Middle frontal gyrus (tissue), 1 donor: ENCODE data around the gene CDK9.
"Not testable (repeated sequence)": the region's sequence is repeated elsewhere in the genome, so short reads cannot be mapped to it uniquely, and the experiment has no call there.

Experiments used
- DNase-seq: peaks from one replicate; pipeline ENCODE4 v3.0.0-alpha.2; 2015; ENCODE audit warnings: low spot score; ENCODE audit errors: extremely low spot score

The CDK9 gene

DNA sequence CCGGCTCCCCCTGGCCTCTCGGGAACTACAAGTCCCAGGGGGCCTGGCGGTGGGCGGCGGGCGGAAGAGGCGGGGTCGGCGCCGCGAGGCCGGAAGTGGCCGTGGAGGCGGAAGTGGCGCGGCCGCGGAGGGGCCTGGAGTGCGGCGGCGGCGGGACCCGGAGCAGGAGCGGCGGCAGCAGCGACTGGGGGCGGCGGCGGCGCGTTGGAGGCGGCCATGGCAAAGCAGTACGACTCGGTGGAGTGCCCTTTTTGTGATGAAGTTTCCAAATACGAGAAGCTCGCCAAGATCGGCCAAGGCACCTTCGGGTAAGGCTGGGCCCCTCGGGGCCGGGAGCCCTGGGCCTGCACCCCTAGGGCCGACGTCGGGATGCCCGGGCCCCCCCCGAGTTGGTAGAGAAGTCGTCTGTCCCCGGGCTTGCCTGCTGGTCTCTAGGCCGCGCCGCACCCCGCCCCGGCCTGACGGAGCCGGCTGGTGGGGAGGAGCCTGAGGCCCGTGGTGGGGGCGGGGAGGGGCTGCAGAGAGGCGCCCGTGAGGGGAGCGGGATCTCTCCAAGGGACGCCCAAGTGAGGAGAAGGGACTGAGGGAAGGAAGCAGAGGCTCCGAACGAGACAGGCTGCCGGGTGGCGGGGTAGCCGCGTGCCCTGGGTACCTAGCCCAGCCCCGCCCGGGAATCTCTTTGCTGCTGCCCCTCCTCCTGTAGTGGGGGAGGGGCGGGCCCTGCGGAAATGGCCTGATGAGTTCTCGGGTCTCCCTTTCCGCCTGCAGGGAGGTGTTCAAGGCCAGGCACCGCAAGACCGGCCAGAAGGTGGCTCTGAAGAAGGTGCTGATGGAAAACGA, at the start of gene CDK9:
CDK9 (plus strand) TSS at position 102 of the 840 bp plus-strand sequence; CDS start at position 217, 115 bp downstream.
- DNase-seq, result peak; percentile 81

DNA sequence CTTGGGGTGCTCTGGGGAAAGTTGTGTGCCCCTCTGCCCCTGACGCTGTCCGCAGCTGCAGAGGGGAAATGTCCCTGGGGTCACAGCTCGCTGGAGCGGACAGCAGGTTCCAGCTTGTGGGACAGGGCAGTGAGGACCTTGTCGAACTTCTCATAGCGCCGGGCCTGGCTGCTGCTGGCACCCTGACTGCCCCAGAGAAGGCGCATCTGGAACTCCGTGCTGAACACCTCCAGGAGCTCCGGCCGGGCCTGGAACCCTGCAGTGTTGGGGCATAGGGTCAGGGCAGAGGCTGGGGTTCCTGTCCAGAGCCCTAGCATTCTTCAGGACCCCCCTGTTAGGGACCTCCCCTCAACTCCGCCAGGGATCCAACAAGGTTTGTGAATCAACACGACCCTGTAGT, 47.2 kb upstream of the CDK9 start:
- DNase-seq, result no peak

DNA sequence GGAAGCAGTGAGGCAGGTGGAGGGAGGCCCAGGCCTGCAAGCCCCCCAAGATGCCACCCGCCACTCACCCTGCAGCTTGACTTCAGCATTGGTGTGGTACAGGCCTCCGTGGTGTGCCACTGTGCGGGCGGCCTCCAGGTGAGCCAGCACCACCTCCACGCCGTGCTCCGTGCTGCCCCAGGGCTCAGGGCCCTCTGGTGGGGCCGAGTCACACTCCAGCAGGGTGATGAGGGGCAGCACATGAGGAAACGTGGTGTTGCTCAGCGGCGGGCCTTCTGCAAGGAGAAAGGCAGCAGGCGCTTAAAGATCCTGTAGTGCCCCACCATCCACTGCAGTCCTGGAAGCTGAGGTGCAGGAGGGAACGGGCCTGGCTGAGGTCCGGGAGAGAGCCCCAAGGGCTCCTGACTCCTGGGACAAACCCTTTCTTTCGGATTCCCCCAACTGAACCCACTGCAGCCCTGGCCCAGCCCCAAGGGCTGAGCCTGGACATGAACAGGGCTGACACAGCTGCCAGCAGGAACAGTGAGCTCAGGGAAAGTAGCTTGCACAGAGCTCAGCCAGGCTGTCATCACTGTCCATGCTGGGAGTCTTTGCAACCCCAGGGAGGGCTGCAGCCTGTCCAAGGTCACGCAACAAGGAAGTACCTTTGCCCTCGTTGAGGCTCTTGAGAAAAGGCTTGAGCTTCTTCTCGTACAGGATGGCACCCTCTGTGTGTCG, 46.1 kb upstream of the CDK9 start:
- no peak for DNase-seq

DNA sequence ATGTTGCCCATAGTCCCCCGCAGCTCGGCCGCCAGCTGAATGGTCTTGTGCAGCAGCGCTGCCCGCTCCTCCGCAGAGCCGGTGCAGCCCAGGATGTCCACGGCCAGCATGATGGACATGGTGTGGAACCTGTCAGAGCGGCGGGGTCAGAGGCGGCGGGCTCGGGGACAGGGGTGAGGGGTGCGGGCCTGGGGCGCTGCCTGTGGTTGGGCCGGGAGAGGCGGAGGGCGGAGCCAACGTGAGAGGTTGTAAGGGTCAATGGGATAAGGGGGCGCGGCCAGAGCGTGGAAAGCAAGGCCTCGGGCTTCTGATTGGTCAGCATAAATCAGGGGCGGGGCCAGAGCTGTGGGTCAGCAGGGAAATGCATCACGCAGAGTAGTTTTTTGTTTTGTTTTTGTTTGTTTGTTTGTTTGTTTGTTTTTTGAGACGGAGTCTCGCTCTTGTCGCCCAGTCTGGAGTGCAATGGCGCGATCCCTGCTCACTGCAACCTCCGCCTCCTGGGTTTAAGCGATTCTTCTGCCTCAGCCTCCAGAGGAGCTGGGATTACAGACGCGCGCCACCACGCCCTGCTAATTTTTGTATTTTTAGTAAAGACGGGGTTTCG, 43.9 kb upstream of the CDK9 start:
- DNase-seq, result peak; percentile 42

DNA sequence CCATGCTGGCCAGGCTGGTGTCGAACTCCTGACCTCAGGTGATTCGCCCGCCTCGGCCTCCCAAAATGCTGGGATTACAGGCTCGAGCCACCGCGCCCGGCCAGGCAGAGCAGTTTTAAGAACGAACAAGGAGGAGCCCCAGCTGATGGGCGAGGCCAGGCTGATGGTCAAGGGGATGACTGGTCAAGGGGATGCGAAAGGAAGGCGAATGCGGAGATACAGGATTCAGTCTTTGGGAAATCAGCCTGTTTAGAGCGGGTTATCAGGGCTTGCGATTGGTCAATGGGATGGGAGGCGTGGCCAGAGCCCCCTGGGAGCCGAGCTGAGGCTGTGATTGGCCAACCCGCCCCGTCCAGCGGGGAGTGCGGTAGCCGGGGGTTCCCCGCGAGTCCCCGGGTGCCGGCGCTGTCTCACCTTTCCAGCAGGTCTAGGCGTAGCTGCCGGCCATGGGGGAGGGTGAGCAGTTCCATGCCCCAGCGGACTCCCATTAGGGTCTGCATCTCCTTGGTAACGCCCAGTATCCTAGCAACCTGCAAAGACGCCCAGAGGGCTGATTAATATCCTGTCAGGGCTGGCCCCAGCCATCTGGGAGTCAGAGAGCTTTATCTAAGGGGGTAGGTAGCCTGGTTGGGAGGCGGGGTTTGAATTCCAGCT, 43.3 kb upstream of the CDK9 start:
- no peak for DNase-seq

DNA sequence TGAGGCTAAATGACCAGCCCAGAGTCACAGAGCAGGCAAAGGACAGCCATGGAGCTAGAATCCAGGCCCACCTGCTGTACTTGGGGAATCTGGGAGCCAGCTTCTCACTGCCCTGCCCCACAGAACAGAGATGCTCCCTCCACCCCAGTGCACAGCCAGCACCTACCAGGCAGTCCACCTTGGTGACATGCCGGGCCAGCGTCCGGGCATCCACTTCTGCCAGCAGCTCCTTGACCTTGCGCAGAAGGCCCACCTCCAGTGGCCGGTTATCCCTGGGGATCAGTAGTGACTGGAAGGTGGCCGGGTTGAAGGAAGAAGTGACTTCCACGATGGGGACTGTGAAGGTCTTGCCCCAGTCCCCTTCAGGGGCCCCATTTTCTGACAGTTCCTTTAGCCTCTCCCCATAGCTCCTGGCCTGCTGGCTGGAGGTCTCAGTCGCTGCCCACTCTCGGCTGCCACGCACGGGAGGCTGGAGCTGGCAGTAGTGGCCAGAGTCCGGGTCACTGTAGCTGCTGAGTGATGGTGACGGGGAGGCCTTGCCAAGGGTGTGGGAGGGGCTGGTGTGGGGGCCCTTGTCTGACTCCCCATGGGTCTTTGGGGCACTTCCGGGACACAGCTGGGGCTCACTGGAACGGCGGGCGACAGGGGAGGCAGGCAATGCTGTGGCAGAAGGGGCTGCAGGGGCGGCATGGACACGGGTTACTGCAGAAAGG, 41.3 kb upstream of the CDK9 start:
- no peak for DNase-seq

DNA sequence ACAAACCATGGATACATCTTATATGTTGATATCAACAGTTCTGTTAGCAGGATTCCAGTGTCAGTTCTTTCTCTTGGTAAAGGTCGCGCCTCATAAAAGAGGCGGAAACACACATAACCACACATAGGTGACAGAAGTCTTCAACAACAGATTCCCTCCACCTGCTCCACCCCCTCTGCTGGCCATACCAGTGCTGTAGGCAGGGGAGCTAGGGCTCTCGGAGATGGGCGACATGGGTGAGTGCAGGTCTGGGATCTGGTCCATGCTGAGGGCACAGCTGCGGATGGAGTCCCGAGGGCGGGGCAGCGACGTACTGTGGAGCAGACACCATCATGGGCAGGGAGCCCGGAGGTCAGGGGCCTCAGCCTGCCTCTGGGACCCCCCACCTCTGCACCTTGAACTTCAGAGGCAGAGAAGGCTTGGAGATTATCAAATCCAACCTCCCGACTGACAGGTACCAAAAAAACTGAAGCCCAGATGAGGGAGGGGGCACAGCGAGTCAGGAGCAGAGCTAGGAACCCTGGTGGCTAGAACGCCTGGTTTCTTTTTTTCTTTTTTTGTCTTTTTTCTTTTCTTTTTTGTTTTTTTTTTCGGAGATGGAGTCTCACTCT, 38.8 kb upstream of the CDK9 start:
- no peak for DNase-seq

DNA sequence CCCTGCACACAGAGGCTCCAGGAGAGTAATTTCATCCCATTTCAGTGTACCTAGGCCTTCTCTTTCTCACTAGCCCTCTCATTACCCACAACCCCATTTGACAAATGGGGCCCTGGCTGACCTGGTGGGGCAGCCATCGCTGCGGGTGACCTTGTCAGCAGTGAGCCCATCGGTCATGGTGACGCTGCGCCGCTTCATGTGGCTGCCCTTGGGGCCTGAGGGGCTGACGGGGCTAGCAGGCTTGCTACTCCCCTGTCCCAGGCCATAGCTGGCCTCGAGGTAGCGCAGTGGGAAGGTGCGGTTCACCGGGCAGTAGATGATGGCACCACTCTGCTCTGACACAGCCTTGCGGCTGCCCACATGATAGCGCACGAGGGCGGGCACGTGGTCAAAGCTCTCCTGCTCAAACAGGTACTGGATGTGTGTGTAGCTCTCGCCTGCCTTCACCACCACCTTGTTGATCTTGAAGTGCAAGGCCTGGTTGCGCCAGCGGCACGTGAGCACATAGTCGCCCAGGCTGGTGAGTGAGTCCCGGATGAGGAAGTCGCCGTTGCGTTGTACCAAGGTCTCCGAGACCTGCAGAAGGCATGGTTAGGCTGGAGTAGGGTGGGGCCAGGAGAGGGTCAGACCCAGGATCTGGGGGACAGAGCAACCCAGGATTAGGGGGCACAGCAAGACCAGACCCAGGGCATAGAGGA, 36.6 kb upstream of the CDK9 start:
- DNase-seq, result no peak

DNA sequence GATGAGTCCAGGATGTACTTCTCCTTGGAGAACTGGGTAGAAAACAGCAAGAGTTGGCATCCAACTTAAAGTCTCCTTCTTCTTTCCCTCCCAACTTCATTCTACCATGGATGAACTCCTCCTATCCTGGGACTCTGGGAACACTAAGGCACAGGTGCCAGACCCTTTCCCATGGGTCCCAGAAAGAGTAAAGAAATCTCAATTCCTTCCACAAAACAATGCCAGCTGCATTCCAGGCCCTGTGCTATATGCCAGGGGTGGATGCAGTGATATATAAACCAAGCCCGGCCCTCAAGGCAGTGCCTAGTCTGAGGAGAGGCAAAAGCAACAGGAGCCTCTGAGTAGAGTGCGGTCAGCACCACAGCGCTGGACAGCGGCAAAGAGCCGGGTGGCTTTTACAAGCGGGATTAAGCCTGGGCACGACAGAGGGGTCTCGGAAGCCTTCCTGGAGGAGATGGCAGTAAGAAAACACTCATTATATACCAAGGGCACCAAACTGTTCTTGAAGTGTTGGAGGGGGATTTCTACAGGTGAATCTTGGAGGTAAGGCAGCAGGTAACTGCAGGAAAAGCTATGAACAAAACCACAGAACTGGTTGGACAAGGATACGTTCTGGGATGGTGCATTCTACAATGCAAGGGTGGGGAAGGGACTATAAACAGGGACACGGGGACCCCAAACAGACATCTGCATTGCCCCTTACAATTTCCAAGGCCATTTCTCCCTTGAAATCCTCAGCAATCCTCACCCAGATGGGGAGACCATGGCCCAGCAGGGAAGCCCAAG, 34.4 kb upstream of the CDK9 start:
- DNase-seq, result no peak

DNA sequence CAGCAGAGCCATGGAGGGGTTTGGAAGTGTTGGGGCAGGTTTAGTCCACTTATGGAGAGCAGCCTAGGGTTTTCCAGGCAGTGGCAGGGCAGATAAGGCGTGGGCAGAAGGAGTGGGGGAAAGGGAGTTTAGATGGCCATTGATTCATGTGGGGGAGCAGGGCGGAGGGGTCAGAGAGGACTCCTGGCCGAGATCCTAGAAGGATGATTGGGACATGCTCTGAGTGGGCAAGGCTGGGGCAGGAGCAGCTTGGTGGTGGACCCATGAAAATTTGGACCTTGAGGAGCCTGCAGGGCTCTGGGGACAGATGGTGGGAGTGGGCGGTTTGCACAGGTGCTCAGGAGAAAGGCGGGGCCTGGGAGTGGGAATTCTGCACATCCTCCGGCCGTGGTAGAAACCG, 32.7 kb upstream of the CDK9 start:
- no peak for DNase-seq

DNA sequence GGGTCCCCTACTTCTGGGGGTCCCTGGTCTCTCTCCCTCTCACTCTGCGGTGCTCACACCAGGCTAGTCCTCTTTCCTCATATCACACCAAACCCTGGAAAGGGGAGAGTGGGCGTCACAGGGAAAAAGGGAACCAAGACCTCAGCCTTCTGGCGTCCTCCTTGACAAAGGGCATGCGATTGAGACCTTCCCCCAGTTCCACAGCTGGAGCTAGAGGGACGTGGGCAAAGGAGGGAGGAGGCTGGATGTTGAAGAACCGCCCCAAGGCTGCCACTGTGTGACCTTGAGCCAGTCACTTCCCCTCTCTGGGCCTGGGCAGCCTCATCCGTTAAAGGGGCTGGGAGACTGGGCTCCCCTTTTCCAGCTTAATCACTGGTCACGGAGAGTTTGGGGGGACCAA, 32.2 kb upstream of the CDK9 start:
- DNase-seq, result no peak

DNA sequence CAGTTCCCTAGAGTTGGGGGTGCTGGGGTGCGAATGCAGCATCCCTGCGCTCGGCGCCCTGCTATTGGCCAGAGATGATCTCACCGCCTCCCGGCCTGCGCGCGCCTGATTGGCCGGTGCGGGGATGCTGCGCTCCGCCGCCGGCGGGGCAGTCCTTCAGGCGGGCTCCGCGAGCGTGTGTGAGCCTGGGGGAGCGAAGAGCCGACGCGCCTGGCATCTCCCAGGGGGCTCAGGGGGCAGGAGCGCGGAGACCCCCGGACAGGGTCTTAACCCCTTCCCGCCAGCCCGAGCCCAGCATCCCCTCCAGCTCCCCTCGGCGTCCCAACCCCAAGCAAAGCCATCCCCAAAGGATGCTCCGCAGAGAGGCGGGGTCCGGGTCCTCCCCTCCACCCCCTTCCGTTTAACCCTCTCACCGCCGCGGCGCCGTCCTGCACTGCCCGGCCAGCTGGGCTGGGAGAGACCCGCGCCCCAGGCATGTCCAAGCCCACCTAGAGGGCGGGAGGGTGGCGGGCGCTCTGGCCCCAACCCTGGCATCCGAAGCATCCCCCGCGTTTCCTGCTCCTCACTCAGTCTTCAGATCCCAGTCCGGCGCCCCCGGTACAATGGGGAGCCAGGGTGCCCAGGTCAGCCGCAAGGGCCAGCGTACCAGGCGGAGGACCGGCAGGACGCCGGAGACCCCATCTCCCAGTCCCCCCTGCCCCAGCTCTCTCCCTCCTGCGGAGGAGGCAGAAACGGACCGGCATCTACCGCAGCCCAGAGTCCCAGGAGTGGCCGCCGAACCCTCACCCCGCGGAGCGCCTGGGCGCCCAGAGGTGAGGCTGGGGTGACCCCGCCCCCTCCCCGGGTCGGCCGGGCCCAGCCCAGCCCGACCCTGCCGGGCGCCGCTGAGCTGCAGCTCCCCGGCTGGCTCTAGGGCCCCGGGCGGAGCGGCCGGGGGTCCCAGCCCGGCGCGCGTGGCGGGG, 31.5 kb upstream of the CDK9 start:
- DNase-seq, result peak; percentile 38

DNA sequence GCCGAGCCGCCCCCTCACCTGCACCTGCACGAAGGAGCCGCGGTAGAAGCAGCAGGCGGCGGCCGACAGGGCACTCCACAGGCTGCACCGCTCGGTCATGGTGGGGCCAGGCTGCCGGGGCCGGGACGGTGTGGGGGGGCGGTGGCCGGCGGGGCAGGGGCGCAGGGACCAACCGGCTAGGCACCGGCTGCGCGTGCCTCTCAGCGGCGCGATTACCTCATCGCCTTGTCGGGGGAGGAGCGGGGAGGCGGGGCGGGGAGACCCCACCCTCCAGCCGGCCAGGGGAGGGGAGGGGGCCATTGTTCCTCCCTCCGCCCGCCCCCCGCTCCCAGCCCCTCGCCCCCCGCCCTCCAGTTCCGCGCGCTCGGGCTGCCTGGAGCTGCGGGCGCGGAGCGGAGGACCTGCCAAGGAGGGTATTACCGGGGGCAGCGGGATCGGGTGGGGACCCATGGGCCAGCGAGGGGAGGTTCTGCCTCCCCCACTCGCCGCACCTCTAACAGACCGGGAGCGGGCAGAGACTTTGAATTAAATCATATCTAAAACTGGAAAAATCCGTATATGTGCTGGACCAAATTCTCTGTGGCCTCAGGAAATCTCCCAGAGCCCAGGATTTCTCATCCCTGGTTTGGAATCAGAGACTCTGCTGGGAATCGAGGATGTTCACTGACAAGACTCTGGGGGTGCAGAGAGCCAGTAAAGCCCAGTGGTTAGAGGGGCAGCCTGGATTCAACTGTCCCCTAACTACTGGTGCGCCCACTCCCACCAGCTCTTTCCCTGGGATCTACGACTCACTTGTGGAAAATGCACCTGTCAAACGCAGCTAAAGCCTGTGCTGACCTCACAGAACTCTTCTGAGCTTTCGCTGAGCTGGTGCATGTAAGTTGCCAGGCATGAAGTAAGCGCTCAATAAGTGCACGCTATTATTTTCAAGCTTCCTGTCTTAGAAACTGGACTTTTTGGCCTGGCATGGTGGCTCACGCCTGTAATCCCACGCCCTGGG, 30.5 kb upstream of the CDK9 start:
- DNase-seq, result no peak

DNA sequence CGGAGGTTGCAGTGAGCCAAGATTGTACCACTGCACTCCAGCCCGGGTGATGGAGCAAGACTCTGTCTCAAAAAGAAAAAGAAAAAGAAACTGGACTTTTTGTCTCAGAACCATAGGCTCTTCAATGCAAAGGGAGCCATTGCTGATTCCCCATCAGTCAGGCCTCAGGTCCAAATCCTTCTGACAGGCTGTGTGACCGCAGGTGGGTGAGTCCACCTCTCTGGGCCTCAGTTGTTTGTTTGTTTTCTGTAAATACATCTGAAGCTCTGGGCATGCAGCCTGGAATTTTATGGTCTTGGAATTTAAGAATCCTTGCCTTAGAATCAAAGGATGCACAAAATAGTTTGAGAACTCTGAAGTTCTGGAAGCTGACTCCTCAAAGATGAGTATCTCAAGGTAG, 29.6 kb upstream of the CDK9 start:
- no peak for DNase-seq

DNA sequence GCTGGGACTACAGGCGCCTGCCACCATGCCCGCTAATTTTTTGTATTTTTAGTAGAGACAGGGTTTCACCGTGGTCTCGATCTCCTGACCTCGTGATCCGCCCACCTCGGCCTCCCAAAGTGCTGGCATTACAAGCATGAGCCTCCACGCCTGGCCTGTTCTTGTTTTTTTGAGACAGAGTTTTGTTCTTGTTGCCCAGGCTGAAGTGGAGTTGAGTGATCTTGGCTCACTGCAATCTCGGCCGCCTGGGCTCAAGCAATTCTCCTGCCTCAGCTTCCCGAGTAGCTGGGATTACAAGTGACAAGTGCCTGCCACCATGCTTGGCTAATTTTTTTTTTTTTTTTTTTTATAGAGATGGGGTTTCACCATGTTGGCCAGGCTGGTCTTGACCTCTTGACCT, 29.1 kb upstream of the CDK9 start:
- DNase-seq, result not testable (repeated sequence)

DNA sequence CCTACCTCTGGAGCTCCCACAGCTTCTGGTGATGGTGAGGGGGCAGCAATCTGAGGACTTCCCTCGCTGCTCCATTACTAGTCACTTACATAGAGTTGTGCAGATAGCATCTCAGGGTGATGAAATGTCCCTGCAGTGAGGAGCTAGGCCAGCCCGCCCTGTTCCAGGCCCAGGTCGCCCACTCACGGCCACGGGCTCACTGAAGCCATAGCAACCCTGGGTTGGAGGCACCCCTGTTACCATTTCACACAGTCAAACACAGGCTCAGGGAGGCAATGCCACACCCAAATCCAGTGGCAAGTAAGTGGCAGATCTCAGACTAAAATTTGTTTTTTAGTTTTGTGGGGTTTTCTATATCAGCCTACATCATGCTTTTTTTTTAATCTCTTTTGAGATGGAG, 27.0 kb upstream of the CDK9 start:
- DNase-seq, result no peak

DNA sequence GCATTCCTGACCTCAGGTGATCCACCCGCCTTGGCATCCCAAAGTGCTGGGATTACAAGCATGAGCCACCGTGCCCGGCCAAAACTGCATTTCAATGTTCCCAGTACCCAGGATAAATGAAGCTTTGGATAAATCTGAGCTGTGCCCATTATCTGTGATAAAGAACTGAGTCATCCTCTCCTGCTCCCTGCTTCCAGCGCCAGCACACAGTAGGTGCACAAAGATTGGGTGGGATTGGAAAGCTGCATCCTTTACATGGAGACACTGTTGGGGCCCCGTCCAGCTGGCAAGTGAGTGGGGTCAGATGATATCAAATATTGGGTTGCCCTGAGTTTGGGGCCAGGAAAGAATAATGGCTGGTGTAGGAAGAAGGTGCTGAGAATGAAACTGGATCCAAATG, 24.8 kb upstream of the CDK9 start:
- no peak for DNase-seq
